HL-60 (cell line): Measurements from ENCODE around the gene IMPG2.

Experiments
- CTCF ChIP-seq: IDR thresholded peaks from one replicate; pipeline ENCODE4 v1.5.1; 2011; ENCODE audit warnings: low read length, control low read depth, inconsistent platforms; ENCODE audit not compliant: insufficient read depth
- GABPA ChIP-seq: IDR thresholded peaks from 2 replicates; pipeline ENCODE4 v1.6.1; 2012; ENCODE audit warnings: low read depth
- POLR2AphosphoS5 ChIP-seq: IDR thresholded peaks from 2 replicates; pipeline ENCODE4 v1.6.1; 2012; ENCODE audit warnings: low read depth

- TF ChIP-seq CTCF (no peak), GABPA (no peak), POLR2AphosphoS5 (no peak)
These were observed 89.8 kb downstream of the IMPG2 start for GRCh38 chr3:101230618-101231017.
